ENCODE data around the gene ALDH1A1. TPM values are rescaled to one million over a fixed set of nuclear protein-coding genes. Genes with fewer than 3 reads are reported as not detected.
A peak's percentile ranks its signal among the peaks of the same experiment; 100 is the strongest.
"Not testable (repeated sequence)": the region's sequence is repeated elsewhere in the genome, so short reads cannot be mapped to it uniquely, and the experiment has no call there.

ALDH1A1 gene
- total RNA-seq, 1 donor from 2014 or later = 1.5 TPM

DNA sequence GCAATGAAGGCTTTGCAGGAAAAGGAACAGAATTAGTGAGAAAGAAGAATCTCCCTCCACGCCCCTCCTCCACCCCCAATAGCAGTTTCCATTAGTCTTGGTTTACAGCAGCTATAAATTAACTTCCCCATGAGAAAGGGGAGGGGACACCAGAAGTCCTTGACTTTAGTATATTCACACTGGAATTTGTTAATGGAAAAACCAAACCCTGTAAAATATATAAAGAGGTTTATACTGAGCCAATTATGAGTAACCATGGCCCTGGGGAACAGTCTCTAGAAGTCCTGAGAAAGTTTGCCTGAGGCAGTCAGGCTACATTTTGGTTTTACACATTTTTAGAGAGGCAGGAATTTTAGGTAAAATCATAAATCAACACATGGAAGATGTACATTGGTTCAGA lies 88.5 kb downstream of the ALDH1A1 start:
- Histone ChIP-seq H3K36me3 (ENCODE audit: insufficient read depth, low read length) (no peaks in the 10 kb centered on the region), H3K4me1 (ENCODE audit: insufficient read depth, low read length) (no peaks in the 10 kb centered on the region), H3K4me2 (ENCODE audit: low read length) (no peak overlapping the region), H2AFZ (ENCODE audit: low read depth, low read length) (no peak overlapping the region), H3K79me2 (ENCODE audit: insufficient read depth, low read length) (no peaks in the 10 kb centered on the region), H3K27ac (ENCODE audit: low read depth, low read length) (no peak overlapping the region), H3K9ac (ENCODE audit: low read length) (no peak overlapping the region), H3K4me3 (ENCODE audit: insufficient read depth, low read depth, low read length) (no peak overlapping the region), H3K27me3 (ENCODE audit: insufficient read depth, low read length) (no peaks in the 10 kb centered on the region), H4K20me1 (ENCODE audit: insufficient read depth, low read length) (no peaks in the 10 kb centered on the region), H3K9me3 (ENCODE audit: insufficient read depth, low read depth, low read length) (no peaks in the 10 kb centered on the region)
- no peak for TF ChIP-seq EZH2 (IDR thresholded peaks at IDR 0.05; ENCODE audit: insufficient read depth, low read length)
- TF ChIP-seq, protein P1, sequence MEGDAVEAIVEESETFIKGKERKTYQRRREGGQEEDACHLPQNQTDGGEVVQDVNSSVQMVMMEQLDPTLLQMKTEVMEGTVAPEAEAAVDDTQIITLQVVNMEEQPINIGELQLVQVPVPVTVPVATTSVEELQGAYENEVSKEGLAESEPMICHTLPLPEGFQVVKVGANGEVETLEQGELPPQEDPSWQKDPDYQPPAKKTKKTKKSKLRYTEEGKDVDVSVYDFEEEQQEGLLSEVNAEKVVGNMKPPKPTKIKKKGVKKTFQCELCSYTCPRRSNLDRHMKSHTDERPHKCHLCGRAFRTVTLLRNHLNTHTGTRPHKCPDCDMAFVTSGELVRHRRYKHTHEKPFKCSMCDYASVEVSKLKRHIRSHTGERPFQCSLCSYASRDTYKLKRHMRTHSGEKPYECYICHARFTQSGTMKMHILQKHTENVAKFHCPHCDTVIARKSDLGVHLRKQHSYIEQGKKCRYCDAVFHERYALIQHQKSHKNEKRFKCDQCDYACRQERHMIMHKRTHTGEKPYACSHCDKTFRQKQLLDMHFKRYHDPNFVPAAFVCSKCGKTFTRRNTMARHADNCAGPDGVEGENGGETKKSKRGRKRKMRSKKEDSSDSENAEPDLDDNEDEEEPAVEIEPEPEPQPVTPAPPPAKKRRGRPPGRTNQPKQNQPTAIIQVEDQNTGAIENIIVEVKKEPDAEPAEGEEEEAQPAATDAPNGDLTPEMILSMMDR (IDR thresholded peaks at IDR 0.05; ENCODE audit: insufficient read depth, low read depth, low read length) = no peak
- DNase-seq (ENCODE audit: low read depth) (no peak), FAIRE-seq (no peak)
- Mint-ChIP-seq H3K4me3 (ENCODE audit: unreplicated experiment) (no peak overlapping the region), H3K4me1 (ENCODE audit: low read depth, unreplicated experiment) (no peaks in the 10 kb centered on the region), H3K9me3 (ENCODE audit: unreplicated experiment) (no peaks in the 10 kb centered on the region), H3K27me3 (ENCODE audit: low read depth, unreplicated experiment) (no peaks in the 10 kb centered on the region), H3K36me3 (ENCODE audit: low read depth, unreplicated experiment) (no peaks in the 10 kb centered on the region), H3K27ac (ENCODE audit: unreplicated experiment) (no peak overlapping the region)

DNA sequence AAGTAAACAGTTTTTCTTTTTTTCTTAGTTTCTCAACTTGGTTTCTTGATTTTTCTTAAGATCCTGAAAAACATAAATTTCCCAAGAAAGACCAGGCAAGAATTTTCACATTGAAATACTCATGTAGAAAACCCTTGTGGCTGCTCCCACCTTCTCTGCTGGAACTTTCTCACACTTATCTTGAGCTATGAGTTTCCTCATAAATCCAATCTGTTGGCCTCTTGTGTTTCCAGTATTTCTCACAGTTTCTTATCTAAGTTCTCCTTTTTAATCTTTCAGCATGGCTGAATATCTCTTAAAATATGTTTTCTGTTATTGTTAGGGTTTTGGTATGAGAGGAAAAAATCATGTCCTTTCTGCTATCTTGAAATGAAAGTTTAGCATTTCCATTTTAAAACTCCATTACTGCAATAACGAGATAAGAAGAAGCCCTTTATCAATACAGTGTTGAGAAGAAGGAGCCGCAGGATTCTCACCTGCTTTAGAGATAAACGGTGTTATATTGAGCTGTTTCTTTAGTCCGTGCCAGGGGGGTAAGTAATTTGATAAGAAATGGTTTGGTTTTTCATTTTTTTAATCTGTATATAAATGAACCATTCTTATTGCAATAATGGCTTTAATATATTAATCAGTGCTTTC lies 89.3 kb downstream of the ALDH1A1 start:
- H3K4me3 Mint-ChIP-seq (ENCODE audit: unreplicated experiment) = no peak overlapping the region
- Histone ChIP-seq H3K4me3 (ENCODE audit: insufficient read depth, low read depth, low read length) (no peak overlapping the region), H3K9ac (ENCODE audit: low read length) (no peak overlapping the region), H3K36me3 (ENCODE audit: insufficient read depth, low read length) (no peaks in the 10 kb centered on the region), H3K27me3 (ENCODE audit: insufficient read depth, low read length) (no peaks in the 10 kb centered on the region), H4K20me1 (ENCODE audit: insufficient read depth, low read length) (no peaks in the 10 kb centered on the region), H3K9me3 (ENCODE audit: insufficient read depth, low read depth, low read length) (no peaks in the 10 kb centered on the region), H3K4me2 (ENCODE audit: low read length) (no peak overlapping the region), H3K27ac (ENCODE audit: low read depth, low read length) (no peak overlapping the region), H3K4me1 (ENCODE audit: insufficient read depth, low read length) (no peaks in the 10 kb centered on the region), H2AFZ (ENCODE audit: low read depth, low read length) (no peak overlapping the region), H3K79me2 (ENCODE audit: insufficient read depth, low read length) (no peaks in the 10 kb centered on the region)
- no peak overlapping the region for H3K27ac Mint-ChIP-seq (ENCODE audit: unreplicated experiment)
- FAIRE-seq = no peak
- peak; percentile 48 for DNase-seq (ENCODE audit: low read depth)
- no peaks in the 10 kb centered on the region for H3K27me3 Mint-ChIP-seq (ENCODE audit: low read depth, unreplicated experiment)
- no peaks in the 10 kb centered on the region for H3K4me1 Mint-ChIP-seq (ENCODE audit: low read depth, unreplicated experiment)
- H3K9me3 Mint-ChIP-seq (ENCODE audit: unreplicated experiment) = no peaks in the 10 kb centered on the region
- no peaks in the 10 kb centered on the region for H3K36me3 Mint-ChIP-seq (ENCODE audit: low read depth, unreplicated experiment)
- TF ChIP-seq, protein P1 (IDR thresholded peaks at IDR 0.05; ENCODE audit: insufficient read depth, low read depth, low read length) = no peak
- TF ChIP-seq EZH2 (IDR thresholded peaks at IDR 0.05; ENCODE audit: insufficient read depth, low read length) = no peak

DNA sequence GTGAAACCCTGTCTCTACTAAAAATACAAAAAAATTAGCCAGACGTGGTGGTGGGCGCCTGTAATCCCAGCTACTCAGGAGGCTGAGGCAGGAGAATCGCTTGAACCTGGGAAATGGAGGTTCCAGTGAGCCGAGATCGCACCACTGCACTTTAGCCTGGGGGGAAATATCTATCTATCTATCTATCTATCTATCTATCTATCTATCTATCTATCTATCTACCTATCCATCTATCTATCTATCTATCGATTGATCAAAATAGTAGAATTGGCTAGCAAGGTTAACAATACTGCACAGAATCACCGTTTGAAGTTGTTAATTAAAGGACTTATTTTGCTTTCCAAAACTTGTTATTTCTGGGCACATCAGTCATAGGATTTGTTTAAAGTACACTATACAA lies 90.1 kb downstream of the ALDH1A1 start:
- H3K27me3 ChIP-seq (ENCODE audit: insufficient read depth, low read length); H3K4me3 ChIP-seq (ENCODE audit: insufficient read depth, low read depth, low read length); H3K27me3 Mint-ChIP-seq (ENCODE audit: low read depth, unreplicated experiment); H3K27ac Mint-ChIP-seq (ENCODE audit: unreplicated experiment); H3K4me1 ChIP-seq (ENCODE audit: insufficient read depth, low read length); H3K79me2 ChIP-seq (ENCODE audit: insufficient read depth, low read length); H4K20me1 ChIP-seq (ENCODE audit: insufficient read depth, low read length); DNase-seq (ENCODE audit: low read depth); H3K36me3 ChIP-seq (ENCODE audit: insufficient read depth, low read length); H3K4me2 ChIP-seq (ENCODE audit: low read length); H3K4me3 Mint-ChIP-seq (ENCODE audit: unreplicated experiment); H3K4me1 Mint-ChIP-seq (ENCODE audit: low read depth, unreplicated experiment); H3K9me3 ChIP-seq (ENCODE audit: insufficient read depth, low read depth, low read length); H3K9me3 Mint-ChIP-seq (ENCODE audit: unreplicated experiment); FAIRE-seq; H3K27ac ChIP-seq (ENCODE audit: low read depth, low read length); H2AFZ ChIP-seq (ENCODE audit: low read depth, low read length); H3K36me3 Mint-ChIP-seq (ENCODE audit: low read depth, unreplicated experiment); H3K9ac ChIP-seq (ENCODE audit: low read length): not testable (repeated sequence)

All from astrocyte (in vitro differentiated cells and primary cell).